BLaER1 treated with 17β-estradiol and CSF1 and Interleukin-3, amounts not matched to agents 10 nM and 100 nM (cell line): Measurements from ENCODE around the gene KRTAP19-5.

ENCODE experiments used
- H3K27ac ChIP-seq, 11 experiments: shearing (Covaris generic); formaldehyde crosslinking; 2 replicates each; pipeline ENCODE4 v1.8.1; 2022
- H3K27me3 ChIP-seq, 11 experiments: shearing (Covaris generic); formaldehyde crosslinking; 2 replicates each; pipeline ENCODE4 v1.8.1; 2022
- H3K36me3 ChIP-seq, 11 experiments: shearing (Covaris generic); formaldehyde crosslinking; 2 replicates each; pipeline ENCODE4 v1.8.1; 2022
- H3K4me1 ChIP-seq, 10 experiments: shearing (Covaris generic); formaldehyde crosslinking; 2 replicates each; pipeline ENCODE4 v1.8.1; 2022
- H3K4me2 ChIP-seq, 11 experiments: shearing (Covaris generic); formaldehyde crosslinking; 2 replicates each; pipeline ENCODE4 v1.8.1; 2022
- H3K4me3 ChIP-seq, 10 experiments: shearing (Covaris generic); formaldehyde crosslinking; 2 replicates each; pipeline ENCODE4 v1.8.1; 2022
- H3K9ac ChIP-seq, 11 experiments: shearing (Covaris generic); formaldehyde crosslinking; 2 replicates each; pipeline ENCODE4 v1.8.1; 2022
- H3K9me3 ChIP-seq, 11 experiments: shearing (Covaris generic); formaldehyde crosslinking; replicated peaks in 1 of 11; 2 replicates each; pipeline ENCODE4 v1.8.1; 2022
- H4K20me1 ChIP-seq, 11 experiments: shearing (Covaris generic); formaldehyde crosslinking; 2 replicates each; pipeline ENCODE4 v1.8.1; 2022
- Cebpa-rat ChIP-seq, 11 experiments: shearing (Covaris generic); IDR thresholded peaks; 2 replicates each; pipeline ENCODE4 v1.8.1; 2022

KRTAP19-5 gene

DNA sequence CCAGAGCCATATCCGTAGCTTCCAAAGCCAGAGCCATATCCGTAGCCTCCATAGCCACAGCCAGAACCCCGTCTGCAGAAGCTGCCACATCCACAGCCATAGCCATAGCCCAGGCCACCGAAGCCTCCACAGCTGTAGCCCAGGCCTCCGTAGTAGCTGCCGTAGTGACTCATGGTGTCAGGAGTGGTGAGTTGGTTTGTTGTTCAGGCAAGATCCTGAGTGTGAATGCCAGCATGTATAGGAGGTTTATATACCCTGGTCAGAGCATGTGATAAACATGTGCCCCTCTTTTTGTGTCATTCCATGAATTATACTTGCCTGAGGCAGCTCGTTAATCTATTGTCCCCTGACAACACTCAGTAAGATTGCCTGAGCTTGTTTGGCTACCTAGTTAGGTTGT, 21.8 kb downstream of the KRTAP19-5 start, which contains the start of gene KRTAP19-1:
Gene KRTAP19-1 (minus strand): TSS at position 223 of the 400 bp plus-strand sequence. CDS start 50 bp downstream, at position 173.
- no peaks in the 10 kb centered on the region for H3K27me3 ChIP-seq
- H3K9ac ChIP-seq: no peak within 1 kb of the TSS
- TF ChIP-seq Cebpa-rat (IDR thresholded peaks at IDR 0.05): no peak
- H3K36me3 ChIP-seq: no peaks in the 10 kb centered on the region
- H3K4me2 ChIP-seq: no peak within 1 kb of the TSS
- no peaks in the 10 kb centered on the region for H4K20me1 ChIP-seq
- H3K4me3 ChIP-seq: no peak within 1 kb of the TSS
- H3K9me3 ChIP-seq: peaks cover under 1 to 4% (median 2%) of the 10 kb centered on the region in 11 experiments; a peak in 15 of 22 replicates
- H3K4me1 ChIP-seq: no peaks in the 10 kb centered on the region
- no peak within 1 kb of the TSS for H3K27ac ChIP-seq

DNA sequence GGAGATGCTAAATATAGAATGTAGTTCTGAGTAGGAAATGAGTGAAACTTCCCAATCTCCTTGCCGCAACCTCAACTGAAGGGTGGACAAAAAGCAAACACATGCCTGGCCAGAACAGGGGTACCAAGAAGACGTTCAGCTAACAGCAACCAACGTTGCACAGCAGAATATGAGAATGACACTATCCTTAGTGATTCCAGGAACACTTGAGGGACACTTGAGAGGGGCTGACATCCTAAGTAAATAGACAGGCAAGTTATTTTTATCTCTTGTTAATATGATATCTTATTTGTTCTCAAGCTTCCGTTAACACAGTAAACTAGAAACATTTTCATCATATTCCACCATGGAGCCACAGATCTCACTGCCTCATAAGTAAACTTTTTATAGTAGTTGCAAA, 22.7 kb downstream of the KRTAP19-5 start:
- Histone ChIP-seq H3K4me3 (no peak overlapping the region), H3K27ac (no peak overlapping the region), H3K36me3 (no peaks in the 10 kb centered on the region), H3K4me1 (no peaks in the 10 kb centered on the region), H4K20me1 (no peaks in the 10 kb centered on the region), H3K9ac (no peak overlapping the region), H3K4me2 (no peak overlapping the region), H3K27me3 (no peaks in the 10 kb centered on the region), H3K9me3 (no peaks in the 10 kb centered on the region)
- no peak for TF ChIP-seq Cebpa-rat (IDR thresholded peaks at IDR 0.05)

DNA sequence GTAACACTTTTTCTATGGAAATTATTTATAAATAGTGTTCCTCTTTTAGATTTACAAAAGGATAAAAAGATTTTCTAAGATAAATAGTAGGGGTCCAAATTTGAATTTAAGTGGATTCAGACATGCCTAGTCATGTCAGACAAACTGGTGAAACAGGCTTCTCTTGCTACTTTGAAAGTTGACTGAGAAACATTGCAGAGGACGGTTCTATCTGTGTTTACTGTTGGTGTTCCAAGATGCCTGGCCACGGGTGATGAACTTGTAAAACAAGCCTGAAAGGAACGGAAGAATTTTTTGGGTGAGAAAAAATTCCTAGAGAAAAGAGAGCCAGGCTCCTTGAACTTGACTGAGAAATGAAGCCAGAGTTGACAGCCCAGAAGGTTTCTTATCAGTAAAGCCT, 23.9 kb downstream of the KRTAP19-5 start:
- H3K4me3 ChIP-seq: no peak overlapping the region
- no peaks in the 10 kb centered on the region for H3K27me3 ChIP-seq
- H3K4me1 ChIP-seq: no peaks in the 10 kb centered on the region
- H3K27ac ChIP-seq: no peak overlapping the region
- no peak for TF ChIP-seq Cebpa-rat (IDR thresholded peaks at IDR 0.05)
- H3K9ac ChIP-seq: no peak overlapping the region
- no peaks in the 10 kb centered on the region for H3K36me3 ChIP-seq
- H4K20me1 ChIP-seq: no peaks in the 10 kb centered on the region
- no peak overlapping the region for H3K4me2 ChIP-seq
- no peaks in the 10 kb centered on the region for H3K9me3 ChIP-seq

DNA sequence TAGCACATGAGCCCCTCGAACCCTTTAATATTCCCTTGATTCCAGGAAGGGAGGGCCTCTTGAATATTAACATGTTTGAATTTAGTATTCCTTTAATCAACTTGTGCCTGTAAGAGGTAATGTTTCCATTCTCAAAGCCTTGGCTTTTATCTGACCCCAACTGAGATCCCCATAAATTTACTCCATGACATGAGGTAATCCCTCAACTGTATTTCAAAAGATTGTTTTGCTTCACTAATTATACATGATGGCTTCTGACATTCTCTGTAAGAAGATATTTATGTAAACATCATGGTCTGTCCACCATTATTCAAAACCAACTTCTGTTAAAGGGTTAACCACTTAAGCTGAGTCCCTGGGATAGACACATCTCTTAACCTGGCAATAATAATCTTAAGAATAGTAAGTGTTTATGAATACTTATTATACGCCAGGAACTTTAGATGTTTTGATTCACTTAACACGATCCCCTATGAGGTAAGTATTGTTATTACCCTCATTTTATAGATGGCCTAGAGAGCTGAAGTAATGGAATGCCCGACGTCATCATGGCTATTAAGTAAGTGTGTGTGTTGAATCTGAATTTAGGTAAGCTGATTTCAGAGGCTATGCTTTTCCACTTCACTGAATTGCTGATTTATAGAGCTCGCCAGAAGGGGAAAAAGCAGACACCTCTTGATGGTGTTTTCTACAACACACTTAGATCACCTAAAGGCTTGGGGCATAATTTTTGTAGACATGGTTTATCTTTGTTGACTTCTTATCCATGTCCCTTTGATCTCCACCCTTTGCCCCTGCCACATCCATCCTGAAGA, 32.8 kb downstream of the KRTAP19-5 start:
- TF ChIP-seq Cebpa-rat (IDR thresholded peaks at IDR 0.05): no peak
- Histone ChIP-seq H4K20me1 (no peaks in the 10 kb centered on the region), H3K9ac (no peak overlapping the region)

DNA sequence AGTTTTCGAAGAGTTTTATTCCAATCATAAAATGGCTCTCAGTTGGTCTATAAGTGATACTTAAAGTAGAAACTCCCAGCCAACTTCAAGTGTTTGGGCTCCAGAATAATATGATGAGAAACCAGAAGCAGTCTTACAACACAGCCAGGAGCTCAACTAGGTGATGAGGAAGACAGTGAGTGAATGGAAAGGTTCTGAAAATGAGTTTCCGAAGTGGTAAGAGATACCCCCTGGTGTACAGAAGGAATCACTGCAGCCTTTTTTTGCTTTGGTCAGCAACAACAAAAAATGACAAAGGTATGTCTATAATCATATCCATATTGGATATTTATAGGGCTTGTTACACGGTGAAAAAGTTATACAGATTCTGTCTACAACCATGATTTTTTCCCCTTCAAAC, 38.2 kb downstream of the KRTAP19-5 start:
- Histone ChIP-seq H3K4me2 (no peak overlapping the region), H3K9me3 (no peaks in the 10 kb centered on the region), H3K27me3 (no peaks in the 10 kb centered on the region), H3K4me3 (no peak overlapping the region), H3K36me3 (no peaks in the 10 kb centered on the region), H4K20me1 (no peaks in the 10 kb centered on the region), H3K9ac (no peak overlapping the region), H3K27ac (no peak overlapping the region), H3K4me1 (no peaks in the 10 kb centered on the region)
- no peak for TF ChIP-seq Cebpa-rat (IDR thresholded peaks at IDR 0.05)

More for the DNA sequence above, 32.8 kb downstream of the KRTAP19-5 start:
- Histone ChIP-seq H3K27ac (no peak overlapping the region), H3K36me3 (no peaks in the 10 kb centered on the region), H3K4me3 (no peak overlapping the region), H3K27me3 (no peaks in the 10 kb centered on the region), H3K9me3 (no peaks in the 10 kb centered on the region), H3K4me2 (no peak overlapping the region), H3K4me1 (no peaks in the 10 kb centered on the region)
